ENCODE data around the gene NOX5. TPM values are rescaled to one million over a fixed set of nuclear protein-coding genes. Genes with fewer than 3 reads are reported as not detected.

Gene NOX5
- total RNA-seq, 1 donor from 2014 or later: not detected

DNA sequence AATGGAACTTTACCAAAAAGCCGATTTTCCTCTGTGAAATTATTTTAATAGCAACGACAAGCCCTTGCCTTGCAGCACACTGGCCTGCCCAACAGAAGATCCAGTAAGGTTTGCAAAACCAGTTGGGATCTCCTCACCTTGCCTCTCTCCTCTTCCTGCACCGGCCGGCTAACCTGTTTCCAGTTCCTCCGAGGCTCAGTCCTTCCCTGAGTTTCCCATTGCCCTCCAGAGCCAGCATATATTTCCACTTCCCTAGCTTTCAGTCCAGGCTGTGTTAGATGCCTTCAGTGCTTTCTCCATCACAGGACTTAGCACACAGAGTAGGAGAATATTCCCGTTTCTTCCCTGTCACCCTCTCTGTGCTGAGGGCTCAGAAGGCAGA is 60.3 kb downstream of the NOX5 start:
- Histone ChIP-seq H3K27me3 (ENCODE audit: low read depth) (no peaks in the 10 kb centered on the region), H3K27ac (replicated peaks) (peak overlapping the region; percentile 83), H3K9me3 (replicated peaks) (no peaks in the 10 kb centered on the region), H3K36me3 (no peaks in the 10 kb centered on the region), H3K4me3 (peak overlapping the region; percentile 71), H3K4me1 (peaks cover 28% of the 10 kb centered on the region)
- no peak for DNase-seq
- TF ChIP-seq, protein P1, sequence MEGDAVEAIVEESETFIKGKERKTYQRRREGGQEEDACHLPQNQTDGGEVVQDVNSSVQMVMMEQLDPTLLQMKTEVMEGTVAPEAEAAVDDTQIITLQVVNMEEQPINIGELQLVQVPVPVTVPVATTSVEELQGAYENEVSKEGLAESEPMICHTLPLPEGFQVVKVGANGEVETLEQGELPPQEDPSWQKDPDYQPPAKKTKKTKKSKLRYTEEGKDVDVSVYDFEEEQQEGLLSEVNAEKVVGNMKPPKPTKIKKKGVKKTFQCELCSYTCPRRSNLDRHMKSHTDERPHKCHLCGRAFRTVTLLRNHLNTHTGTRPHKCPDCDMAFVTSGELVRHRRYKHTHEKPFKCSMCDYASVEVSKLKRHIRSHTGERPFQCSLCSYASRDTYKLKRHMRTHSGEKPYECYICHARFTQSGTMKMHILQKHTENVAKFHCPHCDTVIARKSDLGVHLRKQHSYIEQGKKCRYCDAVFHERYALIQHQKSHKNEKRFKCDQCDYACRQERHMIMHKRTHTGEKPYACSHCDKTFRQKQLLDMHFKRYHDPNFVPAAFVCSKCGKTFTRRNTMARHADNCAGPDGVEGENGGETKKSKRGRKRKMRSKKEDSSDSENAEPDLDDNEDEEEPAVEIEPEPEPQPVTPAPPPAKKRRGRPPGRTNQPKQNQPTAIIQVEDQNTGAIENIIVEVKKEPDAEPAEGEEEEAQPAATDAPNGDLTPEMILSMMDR (IDR thresholded peaks at IDR 0.05; ENCODE audit: borderline replicate concordance): no peak
- intact Hi-C loops (cut with micrococcal nuclease): no loop called here

DNA sequence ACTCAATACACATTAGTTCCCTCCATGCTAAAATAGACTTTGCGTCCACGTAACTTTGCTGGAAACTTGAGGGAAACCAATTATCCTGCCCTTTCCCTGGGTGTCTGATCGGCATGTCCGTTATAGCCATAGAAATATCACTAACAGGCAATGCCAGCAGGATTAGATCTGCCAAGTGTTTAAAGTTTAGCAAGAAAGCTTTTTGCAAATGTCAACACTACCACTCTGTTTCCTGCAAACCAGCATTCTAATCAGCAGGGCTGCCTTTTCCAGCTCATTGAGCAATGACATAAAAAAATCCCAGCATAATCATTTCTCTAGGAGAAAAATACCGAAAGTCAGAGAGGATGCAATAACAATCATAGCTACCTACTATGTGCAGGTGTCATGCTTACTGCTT is 60.9 kb downstream of the NOX5 start:
- peak overlapping the region; percentile 83 for H3K27ac ChIP-seq (replicated peaks)
- intact Hi-C loops (cut with micrococcal nuclease): no loop called here

DNA sequence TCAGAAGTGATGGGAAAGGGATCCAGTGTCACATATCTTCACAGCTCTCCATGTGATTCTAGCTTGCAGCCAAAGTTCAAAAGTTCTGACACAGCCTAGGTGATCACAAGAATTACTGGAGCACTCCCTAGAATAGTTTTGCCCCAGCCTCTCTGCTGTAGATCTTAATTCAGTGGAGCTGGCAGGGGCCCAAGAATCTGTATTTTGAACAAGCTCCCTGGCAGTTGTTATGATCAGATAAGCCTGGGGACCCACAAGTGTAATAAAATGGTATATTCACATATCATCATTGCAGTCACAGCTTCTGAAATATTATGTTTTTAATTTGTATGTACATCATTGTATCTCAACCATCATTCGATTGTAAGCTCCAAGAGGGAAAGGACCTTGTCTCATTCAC is 62.3 kb downstream of the NOX5 start:
- Histone ChIP-seq H3K36me3 (no peaks in the 10 kb centered on the region), H3K27me3 (ENCODE audit: low read depth) (no peaks in the 10 kb centered on the region), H3K4me1 (peaks cover 47% of the 10 kb centered on the region), H3K27ac (replicated peaks) (no peak overlapping the region), H3K9me3 (replicated peaks) (no peaks in the 10 kb centered on the region), H3K4me3 (no peak overlapping the region)
- no peak for DNase-seq
- TF ChIP-seq, protein P1 (IDR thresholded peaks at IDR 0.05; ENCODE audit: borderline replicate concordance): no peak
- intact Hi-C loops (cut with micrococcal nuclease): no loop called here

More for the DNA sequence above, 60.9 kb downstream of the NOX5 start:
- Histone ChIP-seq H3K9me3 (replicated peaks) (no peaks in the 10 kb centered on the region), H3K4me3 (no peak overlapping the region), H3K36me3 (no peaks in the 10 kb centered on the region), H3K4me1 (peaks cover 34% of the 10 kb centered on the region), H3K27me3 (ENCODE audit: low read depth) (no peaks in the 10 kb centered on the region)
- no peak for DNase-seq
- TF ChIP-seq, protein P1 (IDR thresholded peaks at IDR 0.05; ENCODE audit: borderline replicate concordance): no peak

DNA sequence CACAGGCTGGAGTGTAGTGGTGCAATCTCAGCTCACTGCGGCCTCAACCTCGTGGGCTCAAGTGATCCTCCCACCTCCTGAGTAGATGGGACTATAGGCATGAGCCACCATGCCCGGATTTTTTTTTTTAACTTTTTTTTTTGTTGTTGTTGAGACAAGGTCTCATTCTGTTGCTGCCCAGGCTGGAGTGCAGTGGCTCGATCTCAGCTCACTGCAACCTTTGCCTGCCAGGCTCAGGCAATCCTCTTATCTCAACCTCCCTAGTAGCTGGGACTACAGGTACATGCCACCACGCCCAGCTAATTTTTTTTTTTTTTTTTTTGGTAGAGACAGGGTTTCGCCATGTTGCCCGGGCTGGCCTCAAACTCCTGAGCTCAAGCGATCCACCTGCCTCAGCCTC is 64.1 kb downstream of the NOX5 start:
- H3K27me3 ChIP-seq (ENCODE audit: low read depth): no peaks in the 10 kb centered on the region
- peaks cover 61% of the 10 kb centered on the region for H3K4me1 ChIP-seq
- TF ChIP-seq, protein P1 (IDR thresholded peaks at IDR 0.05; ENCODE audit: borderline replicate concordance): no peak
- H3K9me3 ChIP-seq (replicated peaks): no peaks in the 10 kb centered on the region
- H3K36me3 ChIP-seq: no peaks in the 10 kb centered on the region
- intact Hi-C loops (cut with micrococcal nuclease): no loop called here
- H3K4me3 ChIP-seq: no peak overlapping the region
- no peak for DNase-seq
- H3K27ac ChIP-seq (replicated peaks): no peak overlapping the region

DNA sequence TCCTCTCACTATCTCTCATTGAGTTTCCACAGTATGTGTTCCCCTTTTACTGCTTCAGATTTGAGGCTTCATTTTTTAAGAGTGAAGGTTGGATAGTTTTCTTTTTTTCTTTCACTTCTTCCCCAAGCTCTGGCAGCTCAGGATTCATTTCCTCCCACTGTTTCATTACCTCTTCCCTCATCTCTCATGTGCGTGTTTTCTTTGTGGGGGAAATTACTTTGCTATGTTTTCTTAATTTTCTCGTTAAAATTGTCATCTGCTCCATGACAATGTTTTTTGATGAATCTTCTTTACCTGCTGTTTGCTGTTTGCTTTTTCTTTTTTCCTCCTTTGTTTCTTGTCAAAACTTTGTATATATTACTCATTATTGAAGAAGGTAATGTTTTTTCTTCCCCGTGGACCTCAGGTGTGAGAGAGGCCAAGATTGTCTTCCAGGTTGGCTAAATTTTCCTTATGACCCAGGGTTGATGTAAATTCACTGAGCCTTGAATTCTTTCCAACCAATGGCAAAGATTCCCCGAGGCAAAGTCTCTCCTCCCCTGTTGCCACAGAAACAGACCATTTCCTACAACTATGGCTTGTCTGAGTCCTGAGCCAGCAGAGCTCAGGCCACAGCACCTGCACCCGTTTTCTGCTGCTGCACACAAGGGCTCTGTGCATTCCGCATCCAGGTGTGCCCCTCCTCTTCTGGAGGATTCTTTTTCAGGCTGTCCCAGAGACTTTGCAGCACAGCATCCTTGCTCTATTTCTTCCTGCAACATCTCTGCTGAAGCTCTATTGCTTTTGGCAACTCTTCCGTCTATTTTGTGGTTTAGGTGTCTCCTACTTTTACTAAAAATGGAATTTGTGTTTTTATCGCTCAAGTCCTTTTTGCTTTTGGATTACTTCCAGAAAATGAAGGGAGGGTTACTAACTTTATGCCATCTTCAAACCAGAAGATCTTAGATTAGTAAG is 66.1 kb downstream of the NOX5 start:
- Histone ChIP-seq H3K4me1 (peaks cover 60% of the 10 kb centered on the region), H3K4me3 (peak overlapping the region; percentile 3)

More for the DNA sequence above, 66.1 kb downstream of the NOX5 start:
- TF ChIP-seq, protein P1 (IDR thresholded peaks at IDR 0.05; ENCODE audit: borderline replicate concordance): no peak
- Histone ChIP-seq H3K36me3 (no peaks in the 10 kb centered on the region), H3K27me3 (ENCODE audit: low read depth) (no peaks in the 10 kb centered on the region), H3K9me3 (replicated peaks) (no peaks in the 10 kb centered on the region), H3K27ac (replicated peaks) (peak overlapping the region; percentile 92)
- intact Hi-C loops (cut with micrococcal nuclease): no loop called here
- DNase-seq: no peak

Measured in left ventricle myocardium inferior (tissue), 1 donor.